ENCODE results near the gene CREB3L2. TPM values are rescaled to one million over a fixed set of nuclear protein-coding genes. Genes with fewer than 3 reads are reported as not detected.
A peak's percentile ranks its signal among the peaks of the same experiment; 100 is the strongest.

Gene CREB3L2
- total RNA-seq, 4 donors from 2014 or later: 2.8 to 12.0 (median 5.4) TPM

GRCh38 chr7:137848095-137848494 lies 153.8 kb downstream of the CREB3L2 start:
- TF ChIP-seq POLR2A (IDR thresholded peaks at IDR 0.05) (no peak), CTCF (IDR thresholded peaks at IDR 0.05 in 4 of 5, conservative IDR thresholded peaks at IDR 0.05 in 1 of 5) (no peak)
- Histone ChIP-seq H3K27ac (no peak overlapping the region), H3K4me3 (no peak overlapping the region), H3K27me3 (peaks cover 31 to 35% (median 32%) of the 10 kb centered on the region in 3 donors), H3K36me3 (no peaks in the 10 kb centered on the region), H3K4me1 (peaks cover 5 to 6% of the 10 kb centered on the region in 2 donors), H3K9me3 (no peaks in the 10 kb centered on the region)
- no peak for DNase-seq
- ATAC-seq: no peak
- in situ Hi-C loops (cut with MboI; ENCODE audit: low sequenced_read_pairs in 4 of 4) (no loop called here), intact Hi-C loops (cut with DNase I; ENCODE audit: low total_unique reads) (no loop called here)

GRCh38 chr7:137847568-137848050 lies 154.3 kb downstream of the CREB3L2 start:
- peak overlapping the region in 2 of 4 donors; percentile 20 to 50 for H3K4me3 ChIP-seq

GRCh38 chr7:137846827-137847567 lies 154.9 kb downstream of the CREB3L2 start, which contains the start of gene DGKI:
DGKI (minus strand) TSS chr7:137846974.
- ATAC-seq (no peak), DNase-seq (no peak)
- Histone ChIP-seq H3K27me3 (peaks cover 31 to 35% (median 32%) of the 10 kb centered on the region in 3 donors), H3K4me1 (peaks cover 5 to 6% of the 10 kb centered on the region in 2 donors), H3K27ac (no peak within 1 kb of the TSS), H3K4me3 (peak within 1 kb of the TSS; percentile 21 to 50 (median 28)), H3K9me3 (no peaks in the 10 kb centered on the region), H3K36me3 (no peaks in the 10 kb centered on the region)
- intact Hi-C loops (cut with DNase I; ENCODE audit: low total_unique reads): no loop called here
- TF ChIP-seq CTCF (IDR thresholded peaks at IDR 0.05 in 4 of 5, conservative IDR thresholded peaks at IDR 0.05 in 1 of 5) (no peak), POLR2A (IDR thresholded peaks at IDR 0.05) (no peak)
- in situ Hi-C loops (cut with MboI; ENCODE audit: low sequenced_read_pairs in 4 of 4): no loop called here

More at GRCh38 chr7:137847568-137848050, 154.3 kb downstream of the CREB3L2 start:
- ATAC-seq: no peak
- Histone ChIP-seq H3K36me3 (no peaks in the 10 kb centered on the region), H3K9me3 (no peaks in the 10 kb centered on the region), H3K4me1 (peaks cover 5 to 6% of the 10 kb centered on the region in 2 donors), H3K27me3 (peaks cover 31 to 35% (median 32%) of the 10 kb centered on the region in 3 donors), H3K27ac (no peak overlapping the region)
- in situ Hi-C loops (cut with MboI; ENCODE audit: low sequenced_read_pairs in 4 of 4) (no loop called here), intact Hi-C loops (cut with DNase I; ENCODE audit: low total_unique reads) (no loop called here)
- DNase-seq: no peak
- TF ChIP-seq POLR2A (IDR thresholded peaks at IDR 0.05) (no peak), CTCF (IDR thresholded peaks at IDR 0.05 in 4 of 5, conservative IDR thresholded peaks at IDR 0.05 in 1 of 5) (no peak)

- in situ Hi-C loops (cut with MboI; ENCODE audit: low sequenced_read_pairs in 4 of 4) (no loop called here), intact Hi-C loops (cut with DNase I; ENCODE audit: low total_unique reads) (no loop called here)
- DNase-seq (no peak), ATAC-seq (no peak)
- H3K4me1 ChIP-seq: peaks cover 5 to 6% of the 10 kb centered on the region in 2 donors
- peak overlapping the region in 1 of 4 donors; percentile 33 for H3K4me3 ChIP-seq
- no peaks in the 10 kb centered on the region for H3K9me3 ChIP-seq
- TF ChIP-seq CTCF (IDR thresholded peaks at IDR 0.05 in 4 of 5, conservative IDR thresholded peaks at IDR 0.05 in 1 of 5): no peak
- no peak for TF ChIP-seq POLR2A (IDR thresholded peaks at IDR 0.05)
- H3K27ac ChIP-seq: no peak overlapping the region
- H3K27me3 ChIP-seq: peaks cover 31 to 35% (median 32%) of the 10 kb centered on the region in 3 donors
- H3K36me3 ChIP-seq: no peaks in the 10 kb centered on the region
Measured at GRCh38 chr7:137846549-137846826, 155.4 kb downstream of the CREB3L2 start.
